GM23338 (cell line): ENCODE data around the gene PCSK5.

ENCODE experiments used
- CREB1 ChIP-seq: fragments of 250-450 bp; sonication (Bioruptor Pico); IDR thresholded peaks from 2 replicates; pipeline ENCODE4 v1.5.0; 2020; ENCODE audit warnings: low read depth, mild to moderate bottlenecking, moderate library complexity
- EZH2 ChIP-seq: fragments of 200-600 bp; sonication (generic); IDR thresholded peaks from one replicate; pipeline ENCODE4 v1.8.0; 2017; ENCODE audit warnings: antibody characterized with exemption, mild to moderate bottlenecking, low read depth; ENCODE audit not compliant: unreplicated experiment
- EZH2phosphoT487 ChIP-seq: fragments of 200-600 bp; sonication (generic); IDR thresholded peaks from one replicate; pipeline ENCODE4 v1.8.1; 2018; ENCODE audit warnings: antibody characterized with exemption; ENCODE audit not compliant: unreplicated experiment
- POLR2AphosphoS5 ChIP-seq: IDR thresholded peaks from 2 replicates; pipeline ENCODE4 v1.6.1; 2016; ENCODE audit warnings: antibody characterized with exemption, low read depth
- ZNF114 ChIP-seq: fragments of 250-450 bp; sonication (Bioruptor Pico); IDR thresholded peaks from 2 replicates; pipeline ENCODE4 v1.5.0; 2020; ENCODE audit warnings: mild to moderate bottlenecking, moderate library complexity
- ZNF331 ChIP-seq: fragments of 250-450 bp; sonication (Bioruptor Pico); IDR thresholded peaks from 2 replicates; pipeline ENCODE4 v1.5.0; 2020; ENCODE audit warnings: low read depth, mild to moderate bottlenecking, moderate library complexity
- TF ChIP-seq, protein P1 (sequence below): fragments of 250-450 bp; sonication (Bioruptor Pico); IDR thresholded peaks from 2 replicates; pipeline ENCODE4 v1.5.0; 2020; ENCODE audit warnings: mild to moderate bottlenecking, moderate library complexity
- TF ChIP-seq, protein P2 (sequence below), 2 experiments: fragments of 200-600 bp in 1 of 2; sonication (generic) in 1 of 2; conservative IDR thresholded peaks; 2 replicates each; pipeline versions ENCODE4 v1.5.1 to v1.6.1; 2016 to 2017; ENCODE audit warnings: antibody characterized with exemption in 2 of 2, low read depth in 2 of 2, mild to moderate bottlenecking in 2 of 2, moderate library complexity in 1 of 2
- TF ChIP-seq, protein P3 (sequence below): IDR thresholded peaks from one replicate; pipeline ENCODE4 v1.6.1; 2018; ENCODE audit warnings: antibody characterized with exemption; ENCODE audit not compliant: unreplicated experiment

DNA sequence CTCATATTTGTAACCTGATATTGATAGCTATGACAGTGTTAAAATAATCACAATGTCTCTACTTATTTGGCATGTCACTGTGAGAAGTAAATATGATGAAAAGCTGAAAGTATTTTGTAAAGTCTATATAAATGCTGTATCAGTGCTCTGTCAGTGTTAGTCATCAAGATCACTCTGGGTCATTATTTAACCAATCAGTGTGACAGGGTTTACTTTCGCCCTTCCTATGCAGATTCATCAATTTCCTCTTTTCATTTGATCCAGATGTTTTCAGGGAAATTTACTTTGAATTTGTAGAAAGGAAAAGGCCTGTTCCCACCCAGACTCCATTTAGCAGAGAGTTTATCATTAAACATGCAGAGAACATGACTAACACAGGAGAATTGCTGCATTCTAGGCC, 9.9 kb upstream of the PCSK5 start:
- TF ChIP-seq, protein P1, sequence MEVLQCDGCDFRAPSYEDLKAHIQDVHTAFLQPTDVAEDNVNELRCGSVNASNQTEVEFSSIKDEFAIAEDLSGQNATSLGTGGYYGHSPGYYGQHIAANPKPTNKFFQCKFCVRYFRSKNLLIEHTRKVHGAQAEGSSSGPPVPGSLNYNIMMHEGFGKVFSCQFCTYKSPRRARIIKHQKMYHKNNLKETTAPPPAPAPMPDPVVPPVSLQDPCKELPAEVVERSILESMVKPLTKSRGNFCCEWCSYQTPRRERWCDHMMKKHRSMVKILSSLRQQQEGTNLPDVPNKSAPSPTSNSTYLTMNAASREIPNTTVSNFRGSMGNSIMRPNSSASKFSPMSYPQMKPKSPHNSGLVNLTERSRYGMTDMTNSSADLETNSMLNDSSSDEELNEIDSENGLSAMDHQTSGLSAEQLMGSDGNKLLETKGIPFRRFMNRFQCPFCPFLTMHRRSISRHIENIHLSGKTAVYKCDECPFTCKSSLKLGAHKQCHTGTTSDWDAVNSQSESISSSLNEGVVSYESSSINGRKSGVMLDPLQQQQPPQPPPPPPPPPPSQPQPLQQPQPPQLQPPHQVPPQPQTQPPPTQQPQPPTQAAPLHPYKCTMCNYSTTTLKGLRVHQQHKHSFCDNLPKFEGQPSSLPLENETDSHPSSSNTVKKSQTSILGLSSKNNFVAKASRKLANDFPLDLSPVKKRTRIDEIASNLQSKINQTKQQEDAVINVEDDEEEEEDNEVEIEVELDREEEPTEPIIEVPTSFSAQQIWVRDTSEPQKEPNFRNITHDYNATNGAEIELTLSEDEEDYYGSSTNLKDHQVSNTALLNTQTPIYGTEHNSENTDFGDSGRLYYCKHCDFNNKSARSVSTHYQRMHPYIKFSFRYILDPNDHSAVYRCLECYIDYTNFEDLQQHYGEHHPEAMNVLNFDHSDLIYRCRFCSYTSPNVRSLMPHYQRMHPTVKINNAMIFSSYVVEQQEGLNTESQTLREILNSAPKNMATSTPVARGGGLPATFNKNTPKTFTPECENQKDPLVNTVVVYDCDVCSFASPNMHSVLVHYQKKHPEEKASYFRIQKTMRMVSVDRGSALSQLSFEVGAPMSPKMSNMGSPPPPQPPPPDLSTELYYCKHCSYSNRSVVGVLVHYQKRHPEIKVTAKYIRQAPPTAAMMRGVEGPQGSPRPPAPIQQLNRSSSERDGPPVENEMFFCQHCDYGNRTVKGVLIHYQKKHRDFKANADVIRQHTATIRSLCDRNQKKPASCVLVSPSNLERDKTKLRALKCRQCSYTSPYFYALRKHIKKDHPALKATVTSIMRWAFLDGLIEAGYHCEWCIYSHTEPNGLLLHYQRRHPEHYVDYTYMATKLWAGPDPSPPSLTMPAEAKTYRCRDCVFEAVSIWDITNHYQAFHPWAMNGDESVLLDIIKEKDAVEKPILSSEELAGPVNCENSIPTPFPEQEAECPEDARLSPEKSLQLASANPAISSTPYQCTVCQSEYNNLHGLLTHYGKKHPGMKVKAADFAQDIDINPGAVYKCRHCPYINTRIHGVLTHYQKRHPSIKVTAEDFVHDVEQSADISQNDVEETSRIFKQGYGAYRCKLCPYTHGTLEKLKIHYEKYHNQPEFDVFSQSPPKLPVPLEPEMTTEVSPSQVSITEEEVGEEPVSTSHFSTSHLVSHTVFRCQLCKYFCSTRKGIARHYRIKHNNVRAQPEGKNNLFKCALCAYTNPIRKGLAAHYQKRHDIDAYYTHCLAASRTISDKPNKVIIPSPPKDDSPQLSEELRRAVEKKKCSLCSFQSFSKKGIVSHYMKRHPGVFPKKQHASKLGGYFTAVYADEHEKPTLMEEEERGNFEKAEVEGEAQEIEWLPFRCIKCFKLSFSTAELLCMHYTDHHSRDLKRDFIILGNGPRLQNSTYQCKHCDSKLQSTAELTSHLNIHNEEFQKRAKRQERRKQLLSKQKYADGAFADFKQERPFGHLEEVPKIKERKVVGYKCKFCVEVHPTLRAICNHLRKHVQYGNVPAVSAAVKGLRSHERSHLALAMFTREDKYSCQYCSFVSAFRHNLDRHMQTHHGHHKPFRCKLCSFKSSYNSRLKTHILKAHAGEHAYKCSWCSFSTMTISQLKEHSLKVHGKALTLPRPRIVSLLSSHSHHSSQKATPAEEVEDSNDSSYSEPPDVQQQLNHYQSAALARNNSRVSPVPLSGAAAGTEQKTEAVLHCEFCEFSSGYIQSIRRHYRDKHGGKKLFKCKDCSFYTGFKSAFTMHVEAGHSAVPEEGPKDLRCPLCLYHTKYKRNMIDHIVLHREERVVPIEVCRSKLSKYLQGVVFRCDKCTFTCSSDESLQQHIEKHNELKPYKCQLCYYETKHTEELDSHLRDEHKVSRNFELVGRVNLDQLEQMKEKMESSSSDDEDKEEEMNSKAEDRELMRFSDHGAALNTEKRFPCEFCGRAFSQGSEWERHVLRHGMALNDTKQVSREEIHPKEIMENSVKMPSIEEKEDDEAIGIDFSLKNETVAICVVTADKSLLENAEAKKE (CRISPR knock-in tag): no peak
- TF ChIP-seq, protein P2, sequence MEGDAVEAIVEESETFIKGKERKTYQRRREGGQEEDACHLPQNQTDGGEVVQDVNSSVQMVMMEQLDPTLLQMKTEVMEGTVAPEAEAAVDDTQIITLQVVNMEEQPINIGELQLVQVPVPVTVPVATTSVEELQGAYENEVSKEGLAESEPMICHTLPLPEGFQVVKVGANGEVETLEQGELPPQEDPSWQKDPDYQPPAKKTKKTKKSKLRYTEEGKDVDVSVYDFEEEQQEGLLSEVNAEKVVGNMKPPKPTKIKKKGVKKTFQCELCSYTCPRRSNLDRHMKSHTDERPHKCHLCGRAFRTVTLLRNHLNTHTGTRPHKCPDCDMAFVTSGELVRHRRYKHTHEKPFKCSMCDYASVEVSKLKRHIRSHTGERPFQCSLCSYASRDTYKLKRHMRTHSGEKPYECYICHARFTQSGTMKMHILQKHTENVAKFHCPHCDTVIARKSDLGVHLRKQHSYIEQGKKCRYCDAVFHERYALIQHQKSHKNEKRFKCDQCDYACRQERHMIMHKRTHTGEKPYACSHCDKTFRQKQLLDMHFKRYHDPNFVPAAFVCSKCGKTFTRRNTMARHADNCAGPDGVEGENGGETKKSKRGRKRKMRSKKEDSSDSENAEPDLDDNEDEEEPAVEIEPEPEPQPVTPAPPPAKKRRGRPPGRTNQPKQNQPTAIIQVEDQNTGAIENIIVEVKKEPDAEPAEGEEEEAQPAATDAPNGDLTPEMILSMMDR (conservative IDR thresholded peaks at IDR 0.05; ENCODE audit: low read depth in 2 of 2): no peak
- TF ChIP-seq CREB1 (no peak), EZH2phosphoT487 (no peak), POLR2AphosphoS5 (no peak), ZNF114 (CRISPR knock-in tag) (no peak), EZH2 (no peak), ZNF331 (CRISPR knock-in tag) (no peak)
- TF ChIP-seq, protein P3, sequence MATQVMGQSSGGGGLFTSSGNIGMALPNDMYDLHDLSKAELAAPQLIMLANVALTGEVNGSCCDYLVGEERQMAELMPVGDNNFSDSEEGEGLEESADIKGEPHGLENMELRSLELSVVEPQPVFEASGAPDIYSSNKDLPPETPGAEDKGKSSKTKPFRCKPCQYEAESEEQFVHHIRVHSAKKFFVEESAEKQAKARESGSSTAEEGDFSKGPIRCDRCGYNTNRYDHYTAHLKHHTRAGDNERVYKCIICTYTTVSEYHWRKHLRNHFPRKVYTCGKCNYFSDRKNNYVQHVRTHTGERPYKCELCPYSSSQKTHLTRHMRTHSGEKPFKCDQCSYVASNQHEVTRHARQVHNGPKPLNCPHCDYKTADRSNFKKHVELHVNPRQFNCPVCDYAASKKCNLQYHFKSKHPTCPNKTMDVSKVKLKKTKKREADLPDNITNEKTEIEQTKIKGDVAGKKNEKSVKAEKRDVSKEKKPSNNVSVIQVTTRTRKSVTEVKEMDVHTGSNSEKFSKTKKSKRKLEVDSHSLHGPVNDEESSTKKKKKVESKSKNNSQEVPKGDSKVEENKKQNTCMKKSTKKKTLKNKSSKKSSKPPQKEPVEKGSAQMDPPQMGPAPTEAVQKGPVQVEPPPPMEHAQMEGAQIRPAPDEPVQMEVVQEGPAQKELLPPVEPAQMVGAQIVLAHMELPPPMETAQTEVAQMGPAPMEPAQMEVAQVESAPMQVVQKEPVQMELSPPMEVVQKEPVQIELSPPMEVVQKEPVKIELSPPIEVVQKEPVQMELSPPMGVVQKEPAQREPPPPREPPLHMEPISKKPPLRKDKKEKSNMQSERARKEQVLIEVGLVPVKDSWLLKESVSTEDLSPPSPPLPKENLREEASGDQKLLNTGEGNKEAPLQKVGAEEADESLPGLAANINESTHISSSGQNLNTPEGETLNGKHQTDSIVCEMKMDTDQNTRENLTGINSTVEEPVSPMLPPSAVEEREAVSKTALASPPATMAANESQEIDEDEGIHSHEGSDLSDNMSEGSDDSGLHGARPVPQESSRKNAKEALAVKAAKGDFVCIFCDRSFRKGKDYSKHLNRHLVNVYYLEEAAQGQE: no peak
